ACC112 (cell line): ENCODE results near the gene CNFN.
"Not testable (repeated sequence)": the region's sequence is repeated elsewhere in the genome, so short reads cannot be mapped to it uniquely, and the experiment has no call there.

ENCODE experiments used
- H2AFZ ChIP-seq: fragments of 200-600 bp; sonication (generic); one replicate; pipeline ENCODE4 v1.6.0; 2017; ENCODE audit warnings: antibody characterized with exemption, low read length; ENCODE audit not compliant: unreplicated experiment
- H3K27ac ChIP-seq: fragments of 200-600 bp; sonication (generic); 2 replicates; pipeline ENCODE4 v1.5.1; 2014; ENCODE audit warnings: low read depth, mild to moderate bottlenecking, antibody characterized with exemption, low read length, moderate library complexity
- H3K27me3 ChIP-seq: fragments of 200-600 bp; sonication (generic); 2 replicates; pipeline ENCODE4 v1.6.1; 2014; ENCODE audit warnings: mild to moderate bottlenecking, antibody characterized with exemption, low read length, moderate library complexity, mixed read lengths; ENCODE audit not compliant: insufficient read depth
- H3K36me3 ChIP-seq: fragments of 200-600 bp; sonication (generic); 2 replicates; pipeline ENCODE4 v1.6.1; 2016; ENCODE audit warnings: mild to moderate bottlenecking, antibody characterized with exemption, low read length, moderate library complexity, mixed read lengths; ENCODE audit not compliant: insufficient read depth
- H3K4me1 ChIP-seq: fragments of 200-600 bp; sonication (generic); one replicate; pipeline ENCODE4 v1.6.1; 2016; ENCODE audit warnings: low read length, mixed read lengths; ENCODE audit not compliant: insufficient read depth, unreplicated experiment, control insufficient read depth
- H3K4me3 ChIP-seq: fragments of 200-600 bp; sonication (generic); 2 replicates; pipeline ENCODE4 v1.5.1; 2014; ENCODE audit warnings: mild to moderate bottlenecking, low read depth, low read length
- H3K79me2 ChIP-seq: fragments of 200-600 bp; sonication (generic); one replicate; pipeline ENCODE4 v1.6.0; 2016; ENCODE audit warnings: low read length; ENCODE audit not compliant: control insufficient read depth, unreplicated experiment, insufficient read depth

Gene CNFN

GRCh38 chr19:42349378-42350107, 40.6 kb downstream of the CNFN start:
- no peaks in the 10 kb centered on the region for H3K36me3 ChIP-seq
- no peak overlapping the region for H3K4me3 ChIP-seq
- H3K27me3 ChIP-seq, result no peaks in the 10 kb centered on the region
- no peaks in the 10 kb centered on the region for H3K4me1 ChIP-seq
- no peak overlapping the region for H3K27ac ChIP-seq
- H2AFZ ChIP-seq, result no peak overlapping the region
- H3K79me2 ChIP-seq, result no peaks in the 10 kb centered on the region

- H3K27ac ChIP-seq, result no peak overlapping the region
- no peaks in the 10 kb centered on the region for H3K79me2 ChIP-seq
- H3K36me3 ChIP-seq, result no peaks in the 10 kb centered on the region
- no peaks in the 10 kb centered on the region for H3K4me1 ChIP-seq
- no peak overlapping the region for H3K4me3 ChIP-seq
- no peaks in the 10 kb centered on the region for H3K27me3 ChIP-seq
- no peak overlapping the region for H2AFZ ChIP-seq
Measured at GRCh38 chr19:42348211-42348610, 41.9 kb downstream of the CNFN start.

DNA sequence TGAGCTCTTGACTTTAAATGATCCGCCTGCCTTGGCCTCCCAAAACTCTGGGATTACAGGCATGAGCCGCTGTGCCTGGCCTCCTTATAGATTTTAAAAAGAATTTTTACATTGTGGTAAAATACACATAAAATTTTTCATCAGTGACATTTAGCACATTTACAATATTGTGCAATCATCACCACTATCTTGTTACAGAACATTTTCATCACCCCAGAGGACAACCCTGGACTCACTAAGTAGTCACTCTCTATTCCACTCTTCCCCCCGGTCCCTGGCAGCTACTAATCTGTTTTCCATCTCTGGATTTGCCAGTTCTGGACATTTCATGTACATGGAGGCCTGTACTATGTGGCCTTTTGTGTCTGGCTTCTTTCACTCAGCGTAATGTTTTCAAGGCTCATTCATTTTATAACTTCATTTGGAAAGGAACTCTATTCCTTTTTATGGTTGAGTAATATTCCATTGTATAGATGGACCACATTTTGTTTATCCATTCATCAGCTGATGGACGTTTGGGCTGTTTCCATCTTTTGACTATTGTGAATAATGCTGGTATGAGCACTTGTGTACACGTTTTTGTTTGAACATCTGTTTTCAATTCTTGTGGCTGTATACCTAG, 44.8 kb downstream of the CNFN start:
- no peaks in the 10 kb centered on the region for H3K36me3 ChIP-seq
- no peak overlapping the region for H2AFZ ChIP-seq
- H3K27ac ChIP-seq, result no peak overlapping the region
- H3K79me2 ChIP-seq, result no peaks in the 10 kb centered on the region
- no peaks in the 10 kb centered on the region for H3K4me1 ChIP-seq
- no peak overlapping the region for H3K4me3 ChIP-seq
- no peaks in the 10 kb centered on the region for H3K27me3 ChIP-seq

- Histone ChIP-seq H3K4me3 (no peak overlapping the region), H3K27ac (no peak overlapping the region), H3K4me1 (no peaks in the 10 kb centered on the region), H3K79me2 (no peaks in the 10 kb centered on the region), H3K27me3 (no peaks in the 10 kb centered on the region), H2AFZ (no peak overlapping the region), H3K36me3 (no peaks in the 10 kb centered on the region)
Measured at GRCh38 chr19:42344336-42344893, 45.7 kb downstream of the CNFN start.

- H3K79me2 ChIP-seq, result no peaks in the 10 kb centered on the region
- H2AFZ ChIP-seq, result no peak overlapping the region
- H3K4me3 ChIP-seq, result no peak overlapping the region
- no peaks in the 10 kb centered on the region for H3K36me3 ChIP-seq
- H3K4me1 ChIP-seq, result no peaks in the 10 kb centered on the region
- H3K27ac ChIP-seq, result no peak overlapping the region
- H3K27me3 ChIP-seq, result no peaks in the 10 kb centered on the region
Measured at GRCh38 chr19:42343344-42344110, 46.6 kb downstream of the CNFN start.

DNA sequence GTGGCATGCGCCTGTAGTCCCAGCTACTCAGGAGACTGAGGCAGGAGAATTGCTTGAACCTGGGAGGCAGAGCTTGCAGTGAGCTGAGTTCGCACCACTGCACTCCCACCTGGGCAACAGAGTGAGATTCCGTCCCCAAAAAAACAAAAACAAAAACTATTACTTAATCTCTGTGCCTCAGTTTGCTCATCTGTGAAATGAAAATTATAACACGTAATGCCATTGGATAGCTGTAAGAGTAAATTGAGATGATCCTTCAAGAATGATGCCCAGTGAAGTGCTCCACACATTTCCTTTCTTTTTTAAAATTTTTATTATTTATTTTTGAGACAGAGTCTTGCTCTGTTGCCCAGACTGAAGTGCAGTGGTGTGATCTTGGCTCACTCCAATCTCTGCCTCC, 50.2 kb downstream of the CNFN start:
- H3K27me3 ChIP-seq, H3K4me3 ChIP-seq, H2AFZ ChIP-seq, H3K27ac ChIP-seq, H3K36me3 ChIP-seq, H3K79me2 ChIP-seq, H3K4me1 ChIP-seq: not testable (repeated sequence)

DNA sequence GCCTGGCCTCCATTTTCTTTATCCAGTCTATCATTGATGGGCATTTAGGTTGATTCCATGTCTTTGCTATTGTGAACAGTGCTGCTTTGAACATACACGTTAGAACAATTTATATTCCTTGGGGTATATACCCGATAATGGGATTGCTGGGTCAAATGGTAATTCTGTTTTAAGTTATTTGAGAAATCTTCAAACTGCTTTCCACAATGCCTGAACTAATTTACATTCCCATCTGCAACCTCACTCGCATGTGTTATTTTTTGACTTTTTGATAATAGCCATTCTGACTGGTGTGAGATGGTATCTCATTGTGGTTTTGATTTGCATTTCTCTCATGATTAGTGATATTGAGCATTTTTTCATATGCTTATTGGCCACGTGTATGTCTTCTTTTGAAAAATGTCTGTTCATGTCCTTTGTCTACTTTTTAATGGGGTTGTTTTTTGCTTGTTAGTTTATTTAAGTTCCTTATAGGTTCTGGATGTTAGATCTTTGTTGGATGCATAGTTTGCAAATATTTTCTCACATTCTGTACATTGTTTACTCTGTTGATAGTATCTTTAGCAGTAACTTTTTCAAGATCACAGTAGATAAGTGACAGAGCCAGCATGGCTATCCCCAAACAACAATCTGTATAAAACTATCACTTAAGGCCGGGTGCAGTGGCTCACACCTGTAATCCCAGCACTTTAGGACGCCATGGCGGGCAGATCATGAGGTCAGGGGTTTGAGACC, 50.8 kb downstream of the CNFN start:
- H3K36me3 ChIP-seq, H3K27ac ChIP-seq, H3K4me1 ChIP-seq, H2AFZ ChIP-seq, H3K27me3 ChIP-seq, H3K79me2 ChIP-seq, H3K4me3 ChIP-seq: not testable (repeated sequence)
